Measurements from ENCODE around the gene NAMPT. TPM values are rescaled to one million over a fixed set of nuclear protein-coding genes. Genes with fewer than 3 reads are reported as not detected.
A peak's percentile ranks its signal among the peaks of the same experiment; 100 is the strongest.

The NAMPT gene
- total and polyA plus RNA-seq, 2 donors (not counting 1 experiment from before 2014, with no cell fraction given): 57.7 to 155 TPM

DNA sequence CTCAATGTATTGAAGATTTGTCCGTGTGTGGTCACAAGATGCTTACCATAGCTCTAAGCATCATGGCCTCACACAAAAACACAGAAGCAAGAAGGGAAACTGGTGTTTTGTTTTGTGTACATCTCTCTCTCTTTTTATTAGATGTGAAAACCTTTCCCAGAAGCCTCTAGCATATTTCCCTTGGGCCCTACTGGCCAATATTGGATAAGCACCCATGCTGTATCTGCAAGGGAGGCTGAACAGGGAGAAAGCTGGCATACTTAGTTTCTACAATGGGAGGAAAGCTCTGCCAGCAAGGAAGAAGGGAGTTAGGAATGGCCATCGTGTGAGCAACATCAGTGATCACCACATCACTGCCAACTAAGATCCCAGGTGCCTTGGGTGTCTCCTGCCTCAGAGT lies 9.6 kb upstream of the NAMPT start:
- Histone ChIP-seq H3K36me3 (ENCODE audit: control insufficient read depth, insufficient read depth, low read length) (no peaks in the 10 kb centered on the region), H3K4me2 (ENCODE audit: extremely low read depth, insufficient read depth, low read length) (no peak overlapping the region), H3K4me1 (ENCODE audit: control insufficient read depth, extremely low read depth, insufficient read depth, low read length) (no peaks in the 10 kb centered on the region), H3K27ac (ENCODE audit: insufficient read depth, low read length) (no peak overlapping the region), H3K27me3 (ENCODE audit: control insufficient read depth, insufficient read depth, low read length) (no peaks in the 10 kb centered on the region), H3K9ac (ENCODE audit: insufficient read depth, low read length) (no peak overlapping the region), H3K4me3 (replicated peaks in 1 of 4; ENCODE audit: control extremely low read depth in 1 of 4, insufficient read depth in 1 of 4, low read depth in 3 of 4, low read length in 4 of 4) (no peak overlapping the region), H4K20me1 (ENCODE audit: control insufficient read depth, extremely low read depth, insufficient read depth, low read length) (no peaks in the 10 kb centered on the region), H2AFZ (ENCODE audit: low read length) (no peak overlapping the region), H3K9me3 (ENCODE audit: control insufficient read depth, insufficient read depth, low read depth, low read length) (no peaks in the 10 kb centered on the region), H3K79me2 (ENCODE audit: control insufficient read depth, insufficient read depth, low read length) (no peaks in the 10 kb centered on the region)
- no peak for DNase-seq (ENCODE audit: low read depth in 2 of 2)
- TF ChIP-seq CTCF (conservative IDR thresholded peaks at IDR 0.05 in 1 of 2, IDR thresholded peaks at IDR 0.05 in 1 of 2; ENCODE audit: low read depth in 1 of 2, low read length in 2 of 2) (peak; percentile 4 to 24), EZH2 (IDR thresholded peaks at IDR 0.05; ENCODE audit: low read length, missing control alignments) (no peak)

DNA sequence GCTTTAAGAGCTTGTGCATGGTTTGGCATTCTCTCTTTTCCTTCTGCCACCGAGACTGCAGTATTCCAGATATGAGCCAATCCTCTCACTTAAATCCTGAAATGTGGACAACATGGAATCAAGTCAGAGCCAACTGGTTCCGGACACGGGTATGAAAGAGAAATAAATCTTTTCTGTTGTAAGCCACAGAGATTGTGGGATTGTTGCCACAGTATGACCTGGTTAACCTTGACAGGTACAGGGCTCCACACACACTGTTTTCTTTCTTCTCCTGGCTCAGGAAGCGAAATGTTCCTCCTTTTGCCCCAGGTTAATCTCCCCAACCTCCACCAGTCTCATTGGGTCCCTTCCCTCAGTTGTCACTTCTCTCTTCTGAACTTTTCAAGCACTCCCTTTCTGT lies 6.5 kb upstream of the NAMPT start:
- H3K4me2 ChIP-seq (ENCODE audit: extremely low read depth, insufficient read depth, low read length): no peak overlapping the region
- no peak for DNase-seq (ENCODE audit: low read depth in 2 of 2)
- no peak overlapping the region for H2AFZ ChIP-seq (ENCODE audit: low read length)
- H3K4me3 ChIP-seq (replicated peaks in 1 of 4; ENCODE audit: control extremely low read depth in 1 of 4, insufficient read depth in 1 of 4, low read depth in 3 of 4, low read length in 4 of 4): no peak overlapping the region
- no peaks in the 10 kb centered on the region for H4K20me1 ChIP-seq (ENCODE audit: control insufficient read depth, extremely low read depth, insufficient read depth, low read length)
- TF ChIP-seq CTCF (conservative IDR thresholded peaks at IDR 0.05 in 1 of 2, IDR thresholded peaks at IDR 0.05 in 1 of 2; ENCODE audit: low read depth in 1 of 2, low read length in 2 of 2) (no peak), EZH2 (IDR thresholded peaks at IDR 0.05; ENCODE audit: low read length, missing control alignments) (no peak)
- H3K9ac ChIP-seq (ENCODE audit: insufficient read depth, low read length): no peak overlapping the region
- no peaks in the 10 kb centered on the region for H3K79me2 ChIP-seq (ENCODE audit: control insufficient read depth, insufficient read depth, low read length)
- H3K36me3 ChIP-seq (ENCODE audit: control insufficient read depth, insufficient read depth, low read length): no peaks in the 10 kb centered on the region
- H3K4me1 ChIP-seq (ENCODE audit: control insufficient read depth, extremely low read depth, insufficient read depth, low read length): no peaks in the 10 kb centered on the region
- no peak overlapping the region for H3K27ac ChIP-seq (ENCODE audit: insufficient read depth, low read length)
- H3K27me3 ChIP-seq (ENCODE audit: control insufficient read depth, insufficient read depth, low read length): no peaks in the 10 kb centered on the region
- H3K9me3 ChIP-seq (ENCODE audit: control insufficient read depth, insufficient read depth, low read depth, low read length): no peaks in the 10 kb centered on the region

DNA sequence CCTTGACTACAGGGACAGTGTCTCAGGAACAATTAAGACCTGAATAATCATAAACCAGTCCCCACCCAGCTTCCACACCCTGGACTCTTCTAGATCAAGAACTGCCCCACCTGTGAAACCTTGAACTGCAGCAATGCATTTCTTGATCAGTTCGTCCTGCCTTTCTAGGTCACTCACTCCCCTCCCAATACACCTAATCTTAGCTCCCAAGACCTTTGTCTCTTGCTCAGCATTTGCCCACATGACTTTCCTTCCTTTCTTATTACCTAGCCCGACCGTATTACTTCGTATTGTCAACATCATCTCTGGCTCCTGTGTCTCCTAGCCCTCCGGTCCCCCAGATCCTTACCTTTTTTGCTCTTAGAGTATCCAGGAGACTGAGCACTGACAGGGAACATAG lies 5.5 kb upstream of the NAMPT start:
- no peak for DNase-seq (ENCODE audit: low read depth in 2 of 2)
- Histone ChIP-seq H3K4me3 (replicated peaks in 1 of 4; ENCODE audit: control extremely low read depth in 1 of 4, insufficient read depth in 1 of 4, low read depth in 3 of 4, low read length in 4 of 4) (no peak overlapping the region), H3K79me2 (ENCODE audit: control insufficient read depth, insufficient read depth, low read length) (no peaks in the 10 kb centered on the region), H3K27me3 (ENCODE audit: control insufficient read depth, insufficient read depth, low read length) (no peaks in the 10 kb centered on the region), H2AFZ (ENCODE audit: low read length) (no peak overlapping the region), H3K27ac (ENCODE audit: insufficient read depth, low read length) (no peak overlapping the region), H3K36me3 (ENCODE audit: control insufficient read depth, insufficient read depth, low read length) (no peaks in the 10 kb centered on the region), H3K9me3 (ENCODE audit: control insufficient read depth, insufficient read depth, low read depth, low read length) (no peaks in the 10 kb centered on the region), H4K20me1 (ENCODE audit: control insufficient read depth, extremely low read depth, insufficient read depth, low read length) (no peaks in the 10 kb centered on the region), H3K9ac (ENCODE audit: insufficient read depth, low read length) (no peak overlapping the region), H3K4me1 (ENCODE audit: control insufficient read depth, extremely low read depth, insufficient read depth, low read length) (no peaks in the 10 kb centered on the region), H3K4me2 (ENCODE audit: extremely low read depth, insufficient read depth, low read length) (no peak overlapping the region)
- TF ChIP-seq CTCF (conservative IDR thresholded peaks at IDR 0.05 in 1 of 2, IDR thresholded peaks at IDR 0.05 in 1 of 2; ENCODE audit: low read depth in 1 of 2, low read length in 2 of 2): no peak

Measured in fibroblast of lung (primary cell).